Measurements from ENCODE around the gene RNASE4. TPM values are rescaled to one million over a fixed set of nuclear protein-coding genes. Genes with fewer than 3 reads are reported as not detected.

Gene RNASE4
- total RNA-seq, 1 donor from 2014 or later = 6.3 TPM

DNA sequence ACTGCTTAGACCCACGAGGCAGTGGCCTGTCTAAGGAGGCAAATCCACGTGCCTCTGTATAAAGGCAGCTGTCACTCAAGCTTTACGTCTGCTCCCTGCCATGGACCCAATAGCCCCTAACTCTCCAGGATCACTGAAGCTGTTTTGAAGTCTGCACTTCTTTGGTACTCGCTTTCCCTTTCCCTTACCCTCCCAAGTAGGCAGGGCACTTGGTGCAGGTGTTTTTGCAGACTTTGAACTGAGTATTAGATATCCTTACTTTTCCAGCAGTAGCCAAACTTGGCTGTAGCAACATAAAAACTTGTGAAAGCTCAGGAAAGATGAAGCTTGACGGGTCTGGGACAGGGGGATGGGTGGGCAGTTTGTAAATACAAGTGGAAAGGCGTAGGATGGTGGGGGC, 25.0 kb upstream of the RNASE4 start:
- H3K27ac Mint-ChIP-seq (ENCODE audit: unreplicated experiment) = no peak overlapping the region
- H3K27me3 ChIP-seq (ENCODE audit: insufficient read depth, low read length) = peaks cover 26% of the 10 kb centered on the region
- no peak overlapping the region for H3K4me2 ChIP-seq (ENCODE audit: low read length)
- no peaks in the 10 kb centered on the region for H3K4me1 ChIP-seq (ENCODE audit: insufficient read depth, low read length)
- H3K4me3 Mint-ChIP-seq (ENCODE audit: unreplicated experiment) = no peak overlapping the region
- H3K9me3 Mint-ChIP-seq (ENCODE audit: unreplicated experiment) = peaks cover 6% of the 10 kb centered on the region
- TF ChIP-seq EZH2 (IDR thresholded peaks at IDR 0.05; ENCODE audit: insufficient read depth, low read length) = no peak
- TF ChIP-seq, protein P1, sequence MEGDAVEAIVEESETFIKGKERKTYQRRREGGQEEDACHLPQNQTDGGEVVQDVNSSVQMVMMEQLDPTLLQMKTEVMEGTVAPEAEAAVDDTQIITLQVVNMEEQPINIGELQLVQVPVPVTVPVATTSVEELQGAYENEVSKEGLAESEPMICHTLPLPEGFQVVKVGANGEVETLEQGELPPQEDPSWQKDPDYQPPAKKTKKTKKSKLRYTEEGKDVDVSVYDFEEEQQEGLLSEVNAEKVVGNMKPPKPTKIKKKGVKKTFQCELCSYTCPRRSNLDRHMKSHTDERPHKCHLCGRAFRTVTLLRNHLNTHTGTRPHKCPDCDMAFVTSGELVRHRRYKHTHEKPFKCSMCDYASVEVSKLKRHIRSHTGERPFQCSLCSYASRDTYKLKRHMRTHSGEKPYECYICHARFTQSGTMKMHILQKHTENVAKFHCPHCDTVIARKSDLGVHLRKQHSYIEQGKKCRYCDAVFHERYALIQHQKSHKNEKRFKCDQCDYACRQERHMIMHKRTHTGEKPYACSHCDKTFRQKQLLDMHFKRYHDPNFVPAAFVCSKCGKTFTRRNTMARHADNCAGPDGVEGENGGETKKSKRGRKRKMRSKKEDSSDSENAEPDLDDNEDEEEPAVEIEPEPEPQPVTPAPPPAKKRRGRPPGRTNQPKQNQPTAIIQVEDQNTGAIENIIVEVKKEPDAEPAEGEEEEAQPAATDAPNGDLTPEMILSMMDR (IDR thresholded peaks at IDR 0.05; ENCODE audit: insufficient read depth, low read depth, low read length) = no peak
- no peak overlapping the region for H2AFZ ChIP-seq (ENCODE audit: low read depth, low read length)
- no peaks in the 10 kb centered on the region for H4K20me1 ChIP-seq (ENCODE audit: insufficient read depth, low read length)
- DNase-seq (ENCODE audit: low read depth) = no peak
- no peaks in the 10 kb centered on the region for H3K36me3 ChIP-seq (ENCODE audit: insufficient read depth, low read length)
- no peaks in the 10 kb centered on the region for H3K36me3 Mint-ChIP-seq (ENCODE audit: low read depth, unreplicated experiment)
- H3K79me2 ChIP-seq (ENCODE audit: insufficient read depth, low read length) = no peaks in the 10 kb centered on the region
- H3K27me3 Mint-ChIP-seq (ENCODE audit: low read depth, unreplicated experiment) = peaks cover 92% of the 10 kb centered on the region
- no peaks in the 10 kb centered on the region for H3K9me3 ChIP-seq (ENCODE audit: insufficient read depth, low read depth, low read length)
- H3K9ac ChIP-seq (ENCODE audit: low read length) = no peak overlapping the region
- H3K4me3 ChIP-seq (ENCODE audit: insufficient read depth, low read depth, low read length) = no peak overlapping the region
- H3K27ac ChIP-seq (ENCODE audit: low read depth, low read length) = no peak overlapping the region
- no peaks in the 10 kb centered on the region for H3K4me1 Mint-ChIP-seq (ENCODE audit: low read depth, unreplicated experiment)
- FAIRE-seq = no peak

DNA sequence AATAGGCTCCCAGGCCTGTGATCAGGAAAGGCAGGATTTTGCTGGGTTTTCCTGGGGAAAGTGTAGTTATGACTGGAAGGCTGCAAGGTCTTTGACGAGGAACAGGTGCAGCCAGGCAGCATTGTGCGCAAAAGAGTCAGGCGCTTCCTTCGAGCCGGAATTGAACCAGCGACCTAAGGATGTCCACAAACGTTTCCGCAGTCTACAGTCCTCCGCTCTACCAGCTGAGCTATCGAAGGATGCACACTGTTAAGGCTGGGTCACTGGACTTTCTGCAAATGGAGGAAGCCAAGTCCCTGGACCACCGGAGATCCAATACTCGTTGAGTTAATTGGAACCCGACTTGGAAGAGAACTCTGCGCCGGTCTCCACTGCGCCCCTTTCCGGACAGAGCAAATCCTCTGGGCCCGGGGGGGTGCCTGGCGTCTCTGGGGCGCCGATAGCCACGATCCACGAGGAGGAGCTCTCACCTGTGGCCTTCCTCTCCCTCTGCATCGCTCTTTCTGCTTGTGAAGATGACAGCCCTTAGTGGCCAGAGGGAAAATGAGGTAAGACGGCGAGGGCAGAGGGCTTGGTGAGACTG, 24.5 kb upstream of the RNASE4 start:
- H3K36me3 ChIP-seq (ENCODE audit: insufficient read depth, low read length) = no peaks in the 10 kb centered on the region
- FAIRE-seq (no peak), DNase-seq (ENCODE audit: low read depth) (no peak)
- no peak overlapping the region for H3K4me3 ChIP-seq (ENCODE audit: insufficient read depth, low read depth, low read length)
- no peak for TF ChIP-seq EZH2 (IDR thresholded peaks at IDR 0.05; ENCODE audit: insufficient read depth, low read length)
- TF ChIP-seq, protein P1 (IDR thresholded peaks at IDR 0.05; ENCODE audit: insufficient read depth, low read depth, low read length) = no peak
- H3K79me2 ChIP-seq (ENCODE audit: insufficient read depth, low read length) = no peaks in the 10 kb centered on the region
- Mint-ChIP-seq H3K4me1 (ENCODE audit: low read depth, unreplicated experiment) (no peaks in the 10 kb centered on the region), H3K27ac (ENCODE audit: unreplicated experiment) (no peak overlapping the region), H3K4me3 (ENCODE audit: unreplicated experiment) (no peak overlapping the region), H3K36me3 (ENCODE audit: low read depth, unreplicated experiment) (no peaks in the 10 kb centered on the region), H3K27me3 (ENCODE audit: low read depth, unreplicated experiment) (peaks cover 93% of the 10 kb centered on the region), H3K9me3 (ENCODE audit: unreplicated experiment) (peaks cover 6% of the 10 kb centered on the region)
- H3K4me1 ChIP-seq (ENCODE audit: insufficient read depth, low read length) = no peaks in the 10 kb centered on the region
- no peak overlapping the region for H3K9ac ChIP-seq (ENCODE audit: low read length)
- H3K27me3 ChIP-seq (ENCODE audit: insufficient read depth, low read length) = peaks cover 26% of the 10 kb centered on the region
- H3K4me2 ChIP-seq (ENCODE audit: low read length) = no peak overlapping the region
- no peaks in the 10 kb centered on the region for H4K20me1 ChIP-seq (ENCODE audit: insufficient read depth, low read length)
- no peaks in the 10 kb centered on the region for H3K9me3 ChIP-seq (ENCODE audit: insufficient read depth, low read depth, low read length)
- no peak overlapping the region for H3K27ac ChIP-seq (ENCODE audit: low read depth, low read length)
- no peak overlapping the region for H2AFZ ChIP-seq (ENCODE audit: low read depth, low read length)

DNA sequence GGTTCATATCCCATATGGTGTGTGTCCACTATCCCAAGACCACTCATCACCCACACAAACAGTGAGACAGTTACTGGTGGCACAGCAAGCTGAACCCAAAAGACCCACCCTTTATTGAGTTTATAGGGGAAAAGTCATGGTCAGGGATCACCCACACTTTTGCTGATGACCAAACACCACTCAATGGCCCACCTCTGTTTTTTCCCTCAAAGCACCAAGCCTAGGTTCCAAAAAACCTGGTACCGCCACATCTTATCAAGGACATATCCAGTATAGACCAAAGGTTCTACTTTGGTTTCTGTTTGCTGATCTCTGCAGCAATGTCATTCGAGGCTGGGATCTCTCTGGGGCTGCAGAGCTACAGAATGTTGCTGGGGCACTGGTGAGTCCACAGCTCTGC, 23.2 kb upstream of the RNASE4 start:
- FAIRE-seq (no peak), DNase-seq (ENCODE audit: low read depth) (no peak)
- Mint-ChIP-seq H3K27ac (ENCODE audit: unreplicated experiment) (peak overlapping the region; percentile 34), H3K27me3 (ENCODE audit: low read depth, unreplicated experiment) (peaks cover 83% of the 10 kb centered on the region), H3K4me3 (ENCODE audit: unreplicated experiment) (no peak overlapping the region), H3K4me1 (ENCODE audit: low read depth, unreplicated experiment) (no peaks in the 10 kb centered on the region), H3K9me3 (ENCODE audit: unreplicated experiment) (peaks cover 6% of the 10 kb centered on the region), H3K36me3 (ENCODE audit: low read depth, unreplicated experiment) (no peaks in the 10 kb centered on the region)
- H3K4me1 ChIP-seq (ENCODE audit: insufficient read depth, low read length) = no peaks in the 10 kb centered on the region
- H3K79me2 ChIP-seq (ENCODE audit: insufficient read depth, low read length) = no peaks in the 10 kb centered on the region
- no peak overlapping the region for H3K4me3 ChIP-seq (ENCODE audit: insufficient read depth, low read depth, low read length)
- no peak overlapping the region for H2AFZ ChIP-seq (ENCODE audit: low read depth, low read length)
- no peak overlapping the region for H3K4me2 ChIP-seq (ENCODE audit: low read length)
- no peak for TF ChIP-seq EZH2 (IDR thresholded peaks at IDR 0.05; ENCODE audit: insufficient read depth, low read length)
- TF ChIP-seq, protein P1 (IDR thresholded peaks at IDR 0.05; ENCODE audit: insufficient read depth, low read depth, low read length) = no peak
- H3K9ac ChIP-seq (ENCODE audit: low read length) = no peak overlapping the region
- no peaks in the 10 kb centered on the region for H4K20me1 ChIP-seq (ENCODE audit: insufficient read depth, low read length)
- H3K36me3 ChIP-seq (ENCODE audit: insufficient read depth, low read length) = no peaks in the 10 kb centered on the region
- no peaks in the 10 kb centered on the region for H3K9me3 ChIP-seq (ENCODE audit: insufficient read depth, low read depth, low read length)
- H3K27ac ChIP-seq (ENCODE audit: low read depth, low read length) = no peak overlapping the region
- H3K27me3 ChIP-seq (ENCODE audit: insufficient read depth, low read length) = peaks cover 19% of the 10 kb centered on the region

Measured in astrocyte (in vitro differentiated cells and primary cell).